ENCODE data around the gene FMN1.

Gene FMN1

DNA sequence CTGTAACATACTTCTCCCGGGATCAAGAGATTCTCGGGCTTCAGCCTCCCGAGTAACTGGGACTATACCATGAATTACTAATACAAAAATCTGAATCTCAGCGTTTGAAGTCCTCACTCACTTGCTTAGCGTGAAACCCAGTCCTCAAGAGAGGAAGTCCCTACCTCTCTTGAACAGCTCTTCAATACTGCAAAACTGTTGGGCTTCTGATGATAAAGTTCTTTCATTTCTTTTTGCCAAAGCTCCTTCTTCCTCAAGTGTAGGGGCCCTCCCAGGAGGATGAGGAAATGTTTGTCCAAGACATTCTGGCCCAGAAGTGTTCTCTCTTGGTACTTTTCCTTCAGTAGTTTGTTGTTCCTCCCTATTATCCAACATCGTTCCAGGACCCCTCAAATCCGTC lies 48.5 kb downstream of the FMN1 start:
- TF ChIP-seq Cebpa-rat (IDR thresholded peaks at IDR 0.05) = no peak
- H3K4me3 ChIP-seq = no peak overlapping the region
- H3K4me2 ChIP-seq = peak overlapping the region; percentile 29

GRCh38 chr15:33145447-33145846 lies 49.1 kb downstream of the FMN1 start:
- Histone ChIP-seq H3K4me2 (peak overlapping the region; percentile 29; the same call in 1 of the 2 replicates), H3K27ac (no peak overlapping the region), H3K4me3 (no peak overlapping the region), H3K9me3 (no peaks in the 10 kb centered on the region), H3K4me1 (peaks cover 14% of the 10 kb centered on the region), H3K9ac (no peak overlapping the region), H3K27me3 (no peaks in the 10 kb centered on the region), H3K36me3 (no peaks in the 10 kb centered on the region), H4K20me1 (no peaks in the 10 kb centered on the region)
- TF ChIP-seq Cebpa-rat (IDR thresholded peaks at IDR 0.05) = no peak

More for the DNA sequence above, 48.5 kb downstream of the FMN1 start:
- Histone ChIP-seq H3K9ac (no peak overlapping the region), H4K20me1 (no peaks in the 10 kb centered on the region), H3K27ac (no peak overlapping the region), H3K36me3 (no peaks in the 10 kb centered on the region), H3K4me1 (peaks cover 14% of the 10 kb centered on the region), H3K9me3 (no peaks in the 10 kb centered on the region), H3K27me3 (no peaks in the 10 kb centered on the region)

- Histone ChIP-seq H3K27me3 (no peaks in the 10 kb centered on the region), H3K9ac (no peak overlapping the region), H3K27ac (no peak overlapping the region), H3K9me3 (no peaks in the 10 kb centered on the region), H4K20me1 (no peaks in the 10 kb centered on the region), H3K4me3 (no peak overlapping the region), H3K4me1 (peaks cover 8% of the 10 kb centered on the region), H3K4me2 (no peak overlapping the region), H3K36me3 (no peaks in the 10 kb centered on the region)
- no peak for TF ChIP-seq Cebpa-rat (IDR thresholded peaks at IDR 0.05)
Observed at GRCh38 chr15:33142708-33143107, 51.8 kb downstream of the FMN1 start.

DNA sequence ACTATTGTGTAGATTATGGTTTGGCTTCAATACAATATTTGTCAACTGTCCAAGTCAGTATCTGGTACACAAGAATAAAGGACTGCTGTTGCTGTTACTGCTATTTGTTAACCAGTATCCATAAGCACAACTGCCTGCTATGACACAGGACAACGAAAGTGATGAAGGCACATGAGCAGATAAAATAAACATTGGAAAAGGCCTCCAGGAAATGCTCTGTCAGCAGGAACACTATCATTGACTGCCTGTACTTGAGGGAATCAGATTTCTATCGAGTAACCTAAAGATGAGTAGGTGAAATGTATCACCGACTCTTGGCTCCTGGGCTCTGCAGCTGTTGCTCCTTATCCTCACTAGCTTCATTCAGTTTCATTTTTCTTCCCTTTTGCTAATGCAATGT lies 56.5 kb downstream of the FMN1 start:
- H3K4me2 ChIP-seq = no peak overlapping the region
- TF ChIP-seq Cebpa-rat (IDR thresholded peaks at IDR 0.05) = no peak
- no peaks in the 10 kb centered on the region for H3K9me3 ChIP-seq
- no peaks in the 10 kb centered on the region for H3K4me1 ChIP-seq
- no peak overlapping the region for H3K27ac ChIP-seq
- H4K20me1 ChIP-seq = no peaks in the 10 kb centered on the region
- no peaks in the 10 kb centered on the region for H3K27me3 ChIP-seq
- H3K4me3 ChIP-seq = no peak overlapping the region
- no peaks in the 10 kb centered on the region for H3K36me3 ChIP-seq
- H3K9ac ChIP-seq = no peak overlapping the region

- Histone ChIP-seq H3K36me3 (no peaks in the 10 kb centered on the region), H4K20me1 (no peaks in the 10 kb centered on the region), H3K27me3 (no peaks in the 10 kb centered on the region), H3K4me1 (no peaks in the 10 kb centered on the region), H3K9me3 (no peaks in the 10 kb centered on the region), H3K27ac (no peak overlapping the region), H3K4me3 (no peak overlapping the region), H3K4me2 (no peak overlapping the region), H3K9ac (no peak overlapping the region)
- no peak for TF ChIP-seq Cebpa-rat (IDR thresholded peaks at IDR 0.05)
Observed at GRCh38 chr15:33137101-33137500, 57.4 kb downstream of the FMN1 start.

DNA sequence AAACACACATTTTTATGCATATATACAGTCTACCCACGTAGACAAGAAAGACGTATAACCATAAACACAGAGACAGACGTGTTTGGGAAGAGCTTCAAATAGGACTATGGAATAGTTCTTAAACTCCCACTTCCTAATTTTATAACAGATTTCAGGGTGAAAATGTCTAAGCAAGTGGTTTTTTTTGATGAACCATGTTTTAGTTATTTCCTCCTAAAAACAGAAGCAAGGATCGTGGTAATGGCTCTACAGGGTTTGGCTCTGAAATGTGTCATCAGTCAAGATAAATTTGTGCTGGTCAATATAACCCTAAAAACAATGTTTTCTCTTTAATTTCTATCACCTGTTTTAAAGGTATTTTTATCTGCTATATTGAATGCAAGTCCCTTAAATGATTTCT lies 58.2 kb downstream of the FMN1 start:
- no peak for TF ChIP-seq Cebpa-rat (IDR thresholded peaks at IDR 0.05)
- no peaks in the 10 kb centered on the region for H3K9me3 ChIP-seq
- H3K27ac ChIP-seq = no peak overlapping the region
- no peaks in the 10 kb centered on the region for H3K27me3 ChIP-seq
- no peak overlapping the region for H3K4me2 ChIP-seq
- no peaks in the 10 kb centered on the region for H3K4me1 ChIP-seq
- no peaks in the 10 kb centered on the region for H4K20me1 ChIP-seq
- H3K9ac ChIP-seq = no peak overlapping the region
- no peaks in the 10 kb centered on the region for H3K36me3 ChIP-seq
- no peak overlapping the region for H3K4me3 ChIP-seq

GRCh38 chr15:33135355-33135781 lies 59.1 kb downstream of the FMN1 start:
- H3K27ac ChIP-seq = no peak overlapping the region
- H3K9ac ChIP-seq = no peak overlapping the region

GRCh38 chr15:33132722-33133345 lies 61.7 kb downstream of the FMN1 start:
- peaks cover 12% of the 10 kb centered on the region for H3K9me3 ChIP-seq
- H3K9ac ChIP-seq = no peak overlapping the region
- no peak for TF ChIP-seq Cebpa-rat (IDR thresholded peaks at IDR 0.05)
- H3K27ac ChIP-seq = no peak overlapping the region
- H3K4me1 ChIP-seq = no peaks in the 10 kb centered on the region
- H3K27me3 ChIP-seq = no peaks in the 10 kb centered on the region
- no peaks in the 10 kb centered on the region for H3K36me3 ChIP-seq
- H3K4me3 ChIP-seq = no peak overlapping the region
- H4K20me1 ChIP-seq = no peaks in the 10 kb centered on the region
- no peak overlapping the region for H3K4me2 ChIP-seq

More at GRCh38 chr15:33135355-33135781, 59.1 kb downstream of the FMN1 start:
- Histone ChIP-seq H3K9me3 (no peaks in the 10 kb centered on the region), H3K4me2 (no peak overlapping the region), H3K4me1 (no peaks in the 10 kb centered on the region), H3K4me3 (no peak overlapping the region), H3K36me3 (no peaks in the 10 kb centered on the region), H4K20me1 (no peaks in the 10 kb centered on the region), H3K27me3 (no peaks in the 10 kb centered on the region)
- no peak for TF ChIP-seq Cebpa-rat (IDR thresholded peaks at IDR 0.05)

DNA sequence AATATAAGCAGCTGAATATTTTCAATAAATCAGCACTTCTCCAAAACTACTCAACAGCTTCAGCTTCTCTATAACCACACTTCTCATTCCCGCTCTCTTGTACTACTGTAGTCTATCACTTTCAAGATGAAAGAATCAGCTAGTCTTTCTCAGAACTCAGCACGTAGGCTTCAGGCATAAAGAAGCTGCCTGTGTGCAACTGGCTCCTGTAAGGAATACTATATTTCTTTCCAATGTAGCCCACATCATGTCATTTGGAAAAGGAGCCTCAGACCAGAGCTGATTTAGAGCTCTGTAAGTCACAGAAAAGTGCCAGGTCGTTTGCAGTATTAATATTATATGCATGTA lies 62.3 kb downstream of the FMN1 start:
- Histone ChIP-seq H3K27ac (no peak overlapping the region), H3K27me3 (no peaks in the 10 kb centered on the region), H3K4me3 (no peak overlapping the region), H3K4me1 (peaks cover 5% of the 10 kb centered on the region), H3K36me3 (no peaks in the 10 kb centered on the region), H3K9me3 (peaks cover 13% of the 10 kb centered on the region), H4K20me1 (no peaks in the 10 kb centered on the region), H3K4me2 (no peak overlapping the region), H3K9ac (no peak overlapping the region)
- TF ChIP-seq Cebpa-rat (IDR thresholded peaks at IDR 0.05) = no peak

- no peaks in the 10 kb centered on the region for H3K36me3 ChIP-seq
- no peak overlapping the region for H3K27ac ChIP-seq
- no peaks in the 10 kb centered on the region for H4K20me1 ChIP-seq
- no peak overlapping the region for H3K4me3 ChIP-seq
- H3K9me3 ChIP-seq = peaks cover 13% of the 10 kb centered on the region
- no peaks in the 10 kb centered on the region for H3K27me3 ChIP-seq
- H3K9ac ChIP-seq = no peak overlapping the region
- H3K4me2 ChIP-seq = no peak overlapping the region
- H3K4me1 ChIP-seq = peaks cover 11% of the 10 kb centered on the region
- TF ChIP-seq Cebpa-rat (IDR thresholded peaks at IDR 0.05) = no peak
Observed at GRCh38 chr15:33131552-33132232, 62.8 kb downstream of the FMN1 start.

Data from BLaER1 (cell line).